ENCODE results near the gene BST1.
A peak's percentile ranks its signal among the peaks of the same experiment; 100 is the strongest.

Gene BST1

DNA sequence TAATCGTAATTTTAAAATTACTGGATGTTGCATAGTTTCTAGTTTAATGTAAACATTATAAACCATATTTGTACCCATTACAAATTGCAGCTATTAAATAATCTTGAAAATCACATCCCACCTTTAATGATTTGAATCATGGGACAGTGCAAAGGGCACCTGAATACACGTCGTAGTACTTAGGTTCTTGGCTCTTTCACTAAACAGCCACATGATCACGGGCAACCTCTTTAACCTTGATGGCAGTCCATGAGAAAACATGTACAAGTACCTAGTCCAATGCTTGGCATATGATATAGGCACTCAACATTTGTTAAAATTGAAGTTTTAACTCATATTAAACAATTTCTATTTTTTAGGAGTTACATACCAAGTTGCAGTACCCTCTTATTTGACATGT lies 35.9 kb upstream of the BST1 start:
- no peak overlapping the region for H3K4ac ChIP-seq (ENCODE audit: low read depth in 1 of 2, low read length in 2 of 2)

DNA sequence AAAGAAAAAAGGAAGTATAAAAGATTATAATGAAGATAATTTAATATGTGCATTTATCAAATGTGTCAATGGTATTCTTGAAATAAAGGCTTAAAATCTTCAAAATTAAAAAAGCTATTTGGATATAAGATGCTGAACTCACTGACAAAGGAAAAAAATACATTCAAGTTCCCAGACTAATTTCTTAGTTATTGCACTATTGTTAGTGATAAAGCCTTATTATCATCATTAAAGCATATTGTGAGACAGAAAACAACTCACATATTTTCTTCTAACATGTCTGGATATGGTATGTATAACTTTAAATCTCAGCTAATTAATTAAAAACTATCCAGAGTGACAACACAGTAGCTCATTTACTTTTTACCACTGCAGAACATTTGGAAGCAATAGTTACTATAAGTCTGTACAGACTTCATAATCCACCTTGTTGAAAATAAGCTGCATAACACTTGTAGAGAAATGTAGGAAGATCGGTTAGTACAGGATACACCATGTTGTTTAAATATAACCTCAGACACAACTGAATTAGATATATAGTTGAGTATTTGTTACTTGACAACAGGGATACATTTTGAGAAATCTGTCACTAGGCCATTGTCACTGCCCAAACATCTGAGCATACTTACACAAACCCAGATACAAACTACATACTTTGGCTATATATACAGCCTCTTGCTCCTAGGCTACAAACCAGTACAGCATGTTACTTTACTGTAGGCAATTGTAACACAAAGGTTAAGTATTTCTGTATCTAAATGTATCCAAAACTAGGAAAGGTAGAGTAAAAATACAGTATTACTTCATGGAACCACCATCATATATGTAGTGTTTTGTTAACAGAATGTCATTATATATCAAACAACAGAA lies 34.1 kb upstream of the BST1 start:
- Histone ChIP-seq H3K4me2 (ENCODE audit: low read length, poor library complexity, severe bottlenecking) (no peak overlapping the region), H3K4me3 (ENCODE audit: insufficient read depth in 1 of 2, low read depth in 1 of 2, low read length in 2 of 2) (no peak overlapping the region), H3K4me1 (ENCODE audit: control insufficient read depth, insufficient read depth, low read depth, low read length) (peaks cover 2% of the 10 kb centered on the region), H3K9ac (ENCODE audit: low read length) (no peak overlapping the region), H3K18ac (ENCODE audit: low read depth in 1 of 2, low read length in 2 of 2) (no peak overlapping the region), H3K36me3 (ENCODE audit: control insufficient read depth in 1 of 2, insufficient read depth in 2 of 2, low read depth in 1 of 2, low read length in 2 of 2) (peaks cover 0 to 16% of the 10 kb centered on the region in 2 experiments), H3K14ac (ENCODE audit: low read length in 2 of 2) (no peak overlapping the region), H3K9me3 (ENCODE audit: control insufficient read depth, low read length) (no peaks in the 10 kb centered on the region), H2AK5ac (ENCODE audit: low read length, severe bottlenecking) (no peak overlapping the region), H3K27ac (ENCODE audit: low read length, poor library complexity, severe bottlenecking) (no peak overlapping the region), H4K91ac (ENCODE audit: low read length) (no peak overlapping the region), H4K8ac (ENCODE audit: low read length) (no peak overlapping the region), H3K4ac (ENCODE audit: low read depth in 1 of 2, low read length in 2 of 2) (no peak overlapping the region), H3K23ac (ENCODE audit: low read length in 2 of 2) (no peak overlapping the region), H2BK12ac (ENCODE audit: low read length in 2 of 2) (no peak overlapping the region), H2AFZ (ENCODE audit: low read depth, low read length) (no peak overlapping the region), H2BK5ac (ENCODE audit: low read depth, low read length, poor library complexity, severe bottlenecking) (no peak overlapping the region), H3K79me1 (replicated peaks; ENCODE audit: low read length, poor library complexity, severe bottlenecking) (peaks cover 13% of the 10 kb centered on the region), H3K27me3 (ENCODE audit: control insufficient read depth in 1 of 2, insufficient read depth in 1 of 2, low read length in 2 of 2) (no peaks in the 10 kb centered on the region), H2BK15ac (ENCODE audit: low read depth, poor library complexity, severe bottlenecking) (no peak overlapping the region), H2BK120ac (ENCODE audit: low read depth, low read length) (no peak overlapping the region)
- DNase-seq: no peak
- WGBS: no CpG with 5 or more reads among the region's 1 CpG

More for the DNA sequence above, 35.9 kb upstream of the BST1 start:
- Histone ChIP-seq H2BK120ac (ENCODE audit: low read depth, low read length) (no peak overlapping the region), H3K4me3 (ENCODE audit: insufficient read depth in 1 of 2, low read depth in 1 of 2, low read length in 2 of 2) (no peak overlapping the region), H2BK12ac (ENCODE audit: low read length in 2 of 2) (no peak overlapping the region), H3K27me3 (ENCODE audit: control insufficient read depth in 1 of 2, insufficient read depth in 1 of 2, low read length in 2 of 2) (no peaks in the 10 kb centered on the region), H4K91ac (ENCODE audit: low read length) (no peak overlapping the region), H3K79me1 (replicated peaks; ENCODE audit: low read length, poor library complexity, severe bottlenecking) (peaks cover 12% of the 10 kb centered on the region), H4K8ac (ENCODE audit: low read length) (no peak overlapping the region), H3K9me3 (ENCODE audit: control insufficient read depth, low read length) (no peaks in the 10 kb centered on the region), H3K18ac (ENCODE audit: low read depth in 1 of 2, low read length in 2 of 2) (no peak overlapping the region), H3K9ac (ENCODE audit: low read length) (no peak overlapping the region), H3K14ac (ENCODE audit: low read length in 2 of 2) (no peak overlapping the region), H3K4me2 (ENCODE audit: low read length, poor library complexity, severe bottlenecking) (no peak overlapping the region), H3K23ac (ENCODE audit: low read length in 2 of 2) (no peak overlapping the region), H2AK5ac (ENCODE audit: low read length, severe bottlenecking) (no peak overlapping the region), H2BK5ac (ENCODE audit: low read depth, low read length, poor library complexity, severe bottlenecking) (no peak overlapping the region), H3K27ac (ENCODE audit: low read length, poor library complexity, severe bottlenecking) (no peak overlapping the region), H2BK15ac (ENCODE audit: low read depth, poor library complexity, severe bottlenecking) (no peak overlapping the region), H2AFZ (ENCODE audit: low read depth, low read length) (no peak overlapping the region), H3K36me3 (ENCODE audit: control insufficient read depth in 1 of 2, insufficient read depth in 2 of 2, low read depth in 1 of 2, low read length in 2 of 2) (peaks cover 0 to 12% of the 10 kb centered on the region in 2 experiments), H3K4me1 (ENCODE audit: control insufficient read depth, insufficient read depth, low read depth, low read length) (peaks cover 2% of the 10 kb centered on the region)
- DNase-seq: no peak
- WGBS: 97% methylated on average over 3 of the region's 4 CpGs

DNA sequence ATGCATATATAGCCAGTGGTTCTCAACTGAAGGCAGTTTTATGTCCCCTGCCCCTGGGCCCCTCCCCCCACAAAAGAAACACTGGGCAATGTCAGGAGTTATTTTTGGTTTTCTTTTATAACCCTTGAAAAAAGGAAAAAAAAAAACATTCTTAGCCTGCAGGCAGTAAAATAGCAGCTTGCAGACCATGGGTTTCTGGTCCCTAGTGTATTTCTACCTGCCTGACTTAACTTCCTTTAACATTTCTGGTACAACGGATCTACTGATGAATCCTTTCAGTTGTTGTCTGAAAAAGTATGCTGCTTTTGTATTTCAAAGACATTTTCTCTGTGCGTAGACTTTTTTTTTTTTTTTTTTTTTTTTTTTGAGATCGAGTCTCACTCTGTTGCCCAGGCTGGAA lies 32.3 kb upstream of the BST1 start:
- Histone ChIP-seq H3K79me1 (replicated peaks; ENCODE audit: low read length, poor library complexity, severe bottlenecking) (peaks cover 12% of the 10 kb centered on the region), H3K4me3 (ENCODE audit: insufficient read depth in 1 of 2, low read depth in 1 of 2, low read length in 2 of 2) (no peak overlapping the region), H3K9ac (ENCODE audit: low read length) (no peak overlapping the region), H4K8ac (ENCODE audit: low read length) (no peak overlapping the region), H3K27me3 (ENCODE audit: control insufficient read depth in 1 of 2, insufficient read depth in 1 of 2, low read length in 2 of 2) (no peaks in the 10 kb centered on the region), H3K23ac (ENCODE audit: low read length in 2 of 2) (no peak overlapping the region), H3K9me3 (ENCODE audit: control insufficient read depth, low read length) (no peaks in the 10 kb centered on the region), H2BK5ac (ENCODE audit: low read depth, low read length, poor library complexity, severe bottlenecking) (no peak overlapping the region), H2BK12ac (ENCODE audit: low read length in 2 of 2) (no peak overlapping the region), H4K91ac (ENCODE audit: low read length) (no peak overlapping the region), H3K18ac (ENCODE audit: low read depth in 1 of 2, low read length in 2 of 2) (no peak overlapping the region), H2AK5ac (ENCODE audit: low read length, severe bottlenecking) (no peak overlapping the region), H3K4me1 (ENCODE audit: control insufficient read depth, insufficient read depth, low read depth, low read length) (peaks cover 2% of the 10 kb centered on the region), H2BK15ac (ENCODE audit: low read depth, poor library complexity, severe bottlenecking) (no peak overlapping the region), H3K27ac (ENCODE audit: low read length, poor library complexity, severe bottlenecking) (no peak overlapping the region), H3K4ac (ENCODE audit: low read depth in 1 of 2, low read length in 2 of 2) (no peak overlapping the region), H3K14ac (ENCODE audit: low read length in 2 of 2) (no peak overlapping the region), H2AFZ (ENCODE audit: low read depth, low read length) (no peak overlapping the region), H3K36me3 (ENCODE audit: control insufficient read depth in 1 of 2, insufficient read depth in 2 of 2, low read depth in 1 of 2, low read length in 2 of 2) (peaks cover 0 to 16% of the 10 kb centered on the region in 2 experiments), H3K4me2 (ENCODE audit: low read length, poor library complexity, severe bottlenecking) (no peak overlapping the region), H2BK120ac (ENCODE audit: low read depth, low read length) (no peak overlapping the region)
- 100% methylated on average over 1 of the region's 3 CpGs for WGBS
- DNase-seq: no peak

DNA sequence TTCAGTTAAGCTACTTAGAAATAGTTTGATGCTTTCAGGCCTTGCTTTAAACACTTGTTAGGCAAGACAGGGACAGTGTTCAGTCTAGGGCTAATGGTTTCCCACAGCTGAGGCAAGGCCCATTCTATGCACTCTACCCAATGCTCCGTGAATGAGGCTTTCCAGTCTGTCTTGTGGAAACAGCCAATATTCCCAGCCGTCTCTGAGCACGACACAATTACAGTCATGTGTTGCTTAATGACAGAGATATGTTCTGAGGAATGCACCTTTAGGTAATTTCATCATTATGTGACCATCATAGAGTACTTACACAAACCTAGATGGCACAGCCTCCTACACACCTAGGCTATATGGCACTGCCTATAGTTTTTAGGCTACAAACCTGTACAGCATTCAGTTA lies 30.8 kb upstream of the BST1 start:
- H2BK15ac ChIP-seq (ENCODE audit: low read depth, poor library complexity, severe bottlenecking): no peak overlapping the region
- no peak overlapping the region for H3K27ac ChIP-seq (ENCODE audit: low read length, poor library complexity, severe bottlenecking)
- no peak overlapping the region for H2BK12ac ChIP-seq (ENCODE audit: low read length in 2 of 2)
- no peak overlapping the region for H3K14ac ChIP-seq (ENCODE audit: low read length in 2 of 2)
- no peak overlapping the region for H3K4me3 ChIP-seq (ENCODE audit: insufficient read depth in 1 of 2, low read depth in 1 of 2, low read length in 2 of 2)
- 97% methylated on average over 3 of the region's 3 CpGs for WGBS
- H3K9ac ChIP-seq (ENCODE audit: low read length): no peak overlapping the region
- no peak overlapping the region for H3K23ac ChIP-seq (ENCODE audit: low read length in 2 of 2)
- H3K36me3 ChIP-seq (ENCODE audit: control insufficient read depth in 1 of 2, insufficient read depth in 2 of 2, low read depth in 1 of 2, low read length in 2 of 2): peaks cover 0 to 8% of the 10 kb centered on the region in 2 experiments
- H2BK120ac ChIP-seq (ENCODE audit: low read depth, low read length): no peak overlapping the region
- H3K4me2 ChIP-seq (ENCODE audit: low read length, poor library complexity, severe bottlenecking): no peak overlapping the region
- H4K91ac ChIP-seq (ENCODE audit: low read length): no peak overlapping the region
- H4K8ac ChIP-seq (ENCODE audit: low read length): peak overlapping the region; percentile 54
- H3K18ac ChIP-seq (ENCODE audit: low read depth in 1 of 2, low read length in 2 of 2): no peak overlapping the region
- no peak overlapping the region for H3K4ac ChIP-seq (ENCODE audit: low read depth in 1 of 2, low read length in 2 of 2)
- H2AK5ac ChIP-seq (ENCODE audit: low read length, severe bottlenecking): no peak overlapping the region
- no peaks in the 10 kb centered on the region for H3K4me1 ChIP-seq (ENCODE audit: control insufficient read depth, insufficient read depth, low read depth, low read length)
- no peaks in the 10 kb centered on the region for H3K27me3 ChIP-seq (ENCODE audit: control insufficient read depth in 1 of 2, insufficient read depth in 1 of 2, low read length in 2 of 2)
- no peak overlapping the region for H2BK5ac ChIP-seq (ENCODE audit: low read depth, low read length, poor library complexity, severe bottlenecking)
- DNase-seq: no peak
- H3K9me3 ChIP-seq (ENCODE audit: control insufficient read depth, low read length): no peaks in the 10 kb centered on the region
- no peak overlapping the region for H2AFZ ChIP-seq (ENCODE audit: low read depth, low read length)
- H3K79me1 ChIP-seq (replicated peaks; ENCODE audit: low read length, poor library complexity, severe bottlenecking): peaks cover 4% of the 10 kb centered on the region

Data from mesenchymal stem cell (in vitro differentiated cells and primary cell).